HL-60 (cell line): Measurements from ENCODE around the gene SLC22A24.
"Not testable (repeated sequence)": the region's sequence is repeated elsewhere in the genome, so short reads cannot be mapped to it uniquely, and the experiment has no call there.

Experiments
- DNase-seq, 2 experiments: peaks; one replicate each; pipeline ENCODE4 v3.0.0-alpha.2; 2010 to 2020; ENCODE audit warnings: low read depth in 1 of 2, low spot score in 1 of 2
- H3K27ac ChIP-seq: fragments of 250-450 bp; sonication (Bioruptor Pico); replicated peaks from 2 replicates; pipeline ENCODE4 v1.5.1; 2020; ENCODE audit warnings: mild to moderate bottlenecking, moderate library complexity
- H3K27me3 ChIP-seq: fragments of 250-450 bp; sonication (Bioruptor Pico); 2 replicates; pipeline ENCODE4 v1.5.1; 2021; ENCODE audit warnings: mild to moderate bottlenecking, moderate library complexity; ENCODE audit not compliant: insufficient read depth, poor library complexity, severe bottlenecking
- H3K4me3 ChIP-seq: replicated peaks from 2 replicates; pipeline ENCODE4 v1.5.1; 2011; ENCODE audit warnings: mild to moderate bottlenecking, control low read depth, low read length; ENCODE audit not compliant: insufficient read depth
- GABPA ChIP-seq: IDR thresholded peaks from 2 replicates; pipeline ENCODE4 v1.6.1; 2012; ENCODE audit warnings: low read depth
- POLR2AphosphoS5 ChIP-seq: IDR thresholded peaks from 2 replicates; pipeline ENCODE4 v1.6.1; 2012; ENCODE audit warnings: low read depth
- SPI1 ChIP-seq: IDR thresholded peaks from 2 replicates; pipeline ENCODE4 v1.6.1; 2012; ENCODE audit warnings: low read depth, mild to moderate bottlenecking, borderline replicate concordance
- TF ChIP-seq, protein P1 (sequence below): IDR thresholded peaks from 2 replicates; pipeline ENCODE4 v1.6.1; 2012; ENCODE audit warnings: low read depth; ENCODE audit not compliant: insufficient replicate concordance
- TF ChIP-seq, protein P2 (sequence below): IDR thresholded peaks from one replicate; pipeline ENCODE4 v1.5.1; 2011; ENCODE audit warnings: low read length, control low read depth, inconsistent platforms; ENCODE audit not compliant: insufficient read depth

The SLC22A24 gene

DNA sequence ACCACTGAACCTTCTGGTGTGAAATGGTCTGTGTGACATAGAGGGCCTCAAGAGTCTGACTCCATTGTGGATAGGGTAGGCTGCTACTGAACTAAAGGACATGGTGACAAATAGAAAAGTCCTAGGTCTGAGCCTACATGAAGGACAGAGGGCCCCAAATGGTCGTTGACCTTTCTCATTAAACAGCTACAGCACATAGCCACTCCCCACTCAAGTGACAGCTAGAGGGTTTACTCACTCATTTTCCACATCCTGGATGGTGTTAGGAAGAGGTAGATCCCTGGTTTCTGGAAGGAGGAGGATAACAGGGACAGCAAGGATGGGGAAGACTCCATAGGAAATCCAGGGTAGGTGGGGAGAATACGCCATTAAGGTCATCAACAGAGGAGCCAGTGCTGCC, 63.3 kb downstream of the SLC22A24 start:
- Histone ChIP-seq H3K4me3 (no peak overlapping the region), H3K27ac (no peak overlapping the region), H3K27me3 (no peaks in the 10 kb centered on the region)
- DNase-seq, result no peak
- TF ChIP-seq, protein P1, sequence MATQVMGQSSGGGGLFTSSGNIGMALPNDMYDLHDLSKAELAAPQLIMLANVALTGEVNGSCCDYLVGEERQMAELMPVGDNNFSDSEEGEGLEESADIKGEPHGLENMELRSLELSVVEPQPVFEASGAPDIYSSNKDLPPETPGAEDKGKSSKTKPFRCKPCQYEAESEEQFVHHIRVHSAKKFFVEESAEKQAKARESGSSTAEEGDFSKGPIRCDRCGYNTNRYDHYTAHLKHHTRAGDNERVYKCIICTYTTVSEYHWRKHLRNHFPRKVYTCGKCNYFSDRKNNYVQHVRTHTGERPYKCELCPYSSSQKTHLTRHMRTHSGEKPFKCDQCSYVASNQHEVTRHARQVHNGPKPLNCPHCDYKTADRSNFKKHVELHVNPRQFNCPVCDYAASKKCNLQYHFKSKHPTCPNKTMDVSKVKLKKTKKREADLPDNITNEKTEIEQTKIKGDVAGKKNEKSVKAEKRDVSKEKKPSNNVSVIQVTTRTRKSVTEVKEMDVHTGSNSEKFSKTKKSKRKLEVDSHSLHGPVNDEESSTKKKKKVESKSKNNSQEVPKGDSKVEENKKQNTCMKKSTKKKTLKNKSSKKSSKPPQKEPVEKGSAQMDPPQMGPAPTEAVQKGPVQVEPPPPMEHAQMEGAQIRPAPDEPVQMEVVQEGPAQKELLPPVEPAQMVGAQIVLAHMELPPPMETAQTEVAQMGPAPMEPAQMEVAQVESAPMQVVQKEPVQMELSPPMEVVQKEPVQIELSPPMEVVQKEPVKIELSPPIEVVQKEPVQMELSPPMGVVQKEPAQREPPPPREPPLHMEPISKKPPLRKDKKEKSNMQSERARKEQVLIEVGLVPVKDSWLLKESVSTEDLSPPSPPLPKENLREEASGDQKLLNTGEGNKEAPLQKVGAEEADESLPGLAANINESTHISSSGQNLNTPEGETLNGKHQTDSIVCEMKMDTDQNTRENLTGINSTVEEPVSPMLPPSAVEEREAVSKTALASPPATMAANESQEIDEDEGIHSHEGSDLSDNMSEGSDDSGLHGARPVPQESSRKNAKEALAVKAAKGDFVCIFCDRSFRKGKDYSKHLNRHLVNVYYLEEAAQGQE, result no peak
- TF ChIP-seq SPI1 (no peak), POLR2AphosphoS5 (no peak)
- TF ChIP-seq, protein P2, sequence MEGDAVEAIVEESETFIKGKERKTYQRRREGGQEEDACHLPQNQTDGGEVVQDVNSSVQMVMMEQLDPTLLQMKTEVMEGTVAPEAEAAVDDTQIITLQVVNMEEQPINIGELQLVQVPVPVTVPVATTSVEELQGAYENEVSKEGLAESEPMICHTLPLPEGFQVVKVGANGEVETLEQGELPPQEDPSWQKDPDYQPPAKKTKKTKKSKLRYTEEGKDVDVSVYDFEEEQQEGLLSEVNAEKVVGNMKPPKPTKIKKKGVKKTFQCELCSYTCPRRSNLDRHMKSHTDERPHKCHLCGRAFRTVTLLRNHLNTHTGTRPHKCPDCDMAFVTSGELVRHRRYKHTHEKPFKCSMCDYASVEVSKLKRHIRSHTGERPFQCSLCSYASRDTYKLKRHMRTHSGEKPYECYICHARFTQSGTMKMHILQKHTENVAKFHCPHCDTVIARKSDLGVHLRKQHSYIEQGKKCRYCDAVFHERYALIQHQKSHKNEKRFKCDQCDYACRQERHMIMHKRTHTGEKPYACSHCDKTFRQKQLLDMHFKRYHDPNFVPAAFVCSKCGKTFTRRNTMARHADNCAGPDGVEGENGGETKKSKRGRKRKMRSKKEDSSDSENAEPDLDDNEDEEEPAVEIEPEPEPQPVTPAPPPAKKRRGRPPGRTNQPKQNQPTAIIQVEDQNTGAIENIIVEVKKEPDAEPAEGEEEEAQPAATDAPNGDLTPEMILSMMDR, result no peak

DNA sequence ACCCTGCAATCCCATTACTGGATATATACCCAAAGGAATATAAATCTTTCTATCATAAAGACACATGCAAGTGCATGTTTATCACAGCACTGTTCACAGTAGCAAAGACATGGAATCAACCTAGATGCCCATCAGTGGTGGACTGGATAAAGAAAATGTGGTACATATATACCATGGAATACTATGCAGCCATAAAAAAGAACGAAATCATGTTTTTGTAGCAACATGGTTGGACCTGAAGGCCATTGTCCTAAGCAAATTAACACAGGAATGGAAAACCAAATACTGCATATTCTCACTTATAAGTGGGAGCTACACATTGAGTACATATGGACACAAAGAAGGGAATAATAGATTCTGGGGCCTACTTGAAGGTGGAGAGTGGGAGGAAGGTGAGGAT, 97.8 kb downstream of the SLC22A24 start:
- H3K27ac ChIP-seq, DNase-seq, H3K27me3 ChIP-seq, H3K4me3 ChIP-seq: not testable (repeated sequence)

DNA sequence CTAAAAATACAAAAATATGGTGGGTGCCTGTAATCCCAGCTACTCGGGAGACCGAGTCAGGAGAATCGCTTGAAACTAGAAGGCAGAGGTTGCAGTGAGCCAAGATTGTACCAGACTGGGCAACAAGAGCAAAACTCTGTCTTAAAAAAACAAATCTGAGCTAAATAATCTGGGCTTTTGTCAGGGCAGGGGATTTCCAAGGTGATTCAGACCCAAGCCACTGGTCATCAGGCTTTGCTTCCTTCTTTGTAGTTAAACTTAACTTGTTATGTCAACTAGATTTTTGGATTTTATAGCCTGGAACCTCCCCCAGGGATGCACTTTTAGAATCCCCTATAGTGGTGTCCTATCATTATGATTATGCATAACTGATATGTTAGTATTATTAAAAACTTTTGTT, 101.4 kb downstream of the SLC22A24 start:
- no peaks in the 10 kb centered on the region for H3K27me3 ChIP-seq
- no peak overlapping the region for H3K4me3 ChIP-seq
- TF ChIP-seq GABPA (no peak), SPI1 (no peak), POLR2AphosphoS5 (no peak)
- TF ChIP-seq, protein P1, result no peak
- TF ChIP-seq, protein P2, result no peak
- no peak overlapping the region for H3K27ac ChIP-seq
- DNase-seq, result no peak

DNA sequence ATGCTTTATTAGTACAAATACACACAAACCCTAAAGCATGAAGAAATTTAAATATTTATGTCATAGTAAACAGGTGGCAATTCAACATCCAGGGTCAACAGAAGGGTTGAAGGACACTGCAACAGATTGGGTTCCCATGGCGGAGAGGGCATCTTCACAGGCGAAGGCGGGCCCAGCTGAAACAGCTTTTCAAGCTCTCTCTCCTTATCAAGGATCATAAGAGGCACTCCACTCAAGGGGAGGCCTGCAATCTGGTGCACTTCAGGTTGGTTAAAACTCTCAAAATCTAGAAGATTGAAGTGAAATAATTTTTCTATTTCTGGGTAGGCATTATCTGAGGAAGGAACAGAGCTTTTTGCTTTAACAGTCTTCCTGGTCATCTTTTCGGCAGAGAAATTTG, 111.6 kb downstream of the SLC22A24 start:
- no peak overlapping the region for H3K27ac ChIP-seq
- DNase-seq, result no peak
- no peaks in the 10 kb centered on the region for H3K27me3 ChIP-seq
- TF ChIP-seq SPI1 (no peak), POLR2AphosphoS5 (no peak), GABPA (no peak)
- TF ChIP-seq, protein P1, result no peak
- TF ChIP-seq, protein P2, result no peak
- H3K4me3 ChIP-seq, result no peak overlapping the region
